GM18858 (cell line): ENCODE measurements around the gene ZMIZ1.

Experiments used
- ATAC-seq: cut with Tn5 transposase; IDR thresholded peaks from one replicate; pipeline ENCODE4 v1.9.1; 2021; ENCODE audit not compliant: unreplicated experiment

The ZMIZ1 gene

DNA sequence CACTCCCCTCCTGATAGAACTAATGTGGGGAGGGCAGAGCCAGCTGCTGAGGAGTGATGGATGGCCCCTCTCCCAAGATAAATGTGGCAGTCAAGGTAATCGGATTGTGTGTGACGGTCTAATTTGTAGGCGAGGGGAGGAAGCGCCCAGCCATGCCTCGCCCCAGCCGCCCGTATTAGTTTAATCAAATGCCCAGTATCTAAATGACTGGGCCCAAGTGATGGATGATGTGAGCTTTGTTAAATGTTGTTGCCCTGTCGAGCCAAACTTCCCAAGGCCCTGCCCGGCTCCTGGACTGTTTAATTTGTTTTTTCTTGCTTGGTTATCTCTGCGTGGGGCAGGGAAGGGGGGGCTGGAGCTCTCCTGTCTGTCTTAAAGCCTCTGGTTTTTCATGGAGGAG, 190.1 kb downstream of the ZMIZ1 start:
- ATAC-seq = no peak

DNA sequence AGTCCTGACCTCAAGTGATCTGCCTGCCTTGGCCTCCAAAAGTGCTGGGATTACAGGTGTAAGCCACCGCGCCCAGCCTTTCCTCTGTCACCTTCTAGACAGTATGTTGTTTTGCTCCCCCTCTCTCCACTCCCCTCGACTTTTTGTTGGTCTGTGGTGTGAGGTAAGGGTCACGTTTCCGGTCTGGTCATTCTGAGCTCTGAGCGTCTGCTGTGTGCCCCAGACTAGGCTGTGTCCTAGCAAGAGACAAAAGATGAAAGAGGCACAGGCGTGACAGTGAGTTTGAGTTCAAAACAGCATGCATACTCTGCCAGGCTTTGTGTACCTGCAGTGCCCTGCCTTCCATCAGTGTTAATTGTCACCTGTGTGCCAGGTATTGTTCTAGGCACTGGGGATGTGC, 191.1 kb downstream of the ZMIZ1 start:
- no peak for ATAC-seq

DNA sequence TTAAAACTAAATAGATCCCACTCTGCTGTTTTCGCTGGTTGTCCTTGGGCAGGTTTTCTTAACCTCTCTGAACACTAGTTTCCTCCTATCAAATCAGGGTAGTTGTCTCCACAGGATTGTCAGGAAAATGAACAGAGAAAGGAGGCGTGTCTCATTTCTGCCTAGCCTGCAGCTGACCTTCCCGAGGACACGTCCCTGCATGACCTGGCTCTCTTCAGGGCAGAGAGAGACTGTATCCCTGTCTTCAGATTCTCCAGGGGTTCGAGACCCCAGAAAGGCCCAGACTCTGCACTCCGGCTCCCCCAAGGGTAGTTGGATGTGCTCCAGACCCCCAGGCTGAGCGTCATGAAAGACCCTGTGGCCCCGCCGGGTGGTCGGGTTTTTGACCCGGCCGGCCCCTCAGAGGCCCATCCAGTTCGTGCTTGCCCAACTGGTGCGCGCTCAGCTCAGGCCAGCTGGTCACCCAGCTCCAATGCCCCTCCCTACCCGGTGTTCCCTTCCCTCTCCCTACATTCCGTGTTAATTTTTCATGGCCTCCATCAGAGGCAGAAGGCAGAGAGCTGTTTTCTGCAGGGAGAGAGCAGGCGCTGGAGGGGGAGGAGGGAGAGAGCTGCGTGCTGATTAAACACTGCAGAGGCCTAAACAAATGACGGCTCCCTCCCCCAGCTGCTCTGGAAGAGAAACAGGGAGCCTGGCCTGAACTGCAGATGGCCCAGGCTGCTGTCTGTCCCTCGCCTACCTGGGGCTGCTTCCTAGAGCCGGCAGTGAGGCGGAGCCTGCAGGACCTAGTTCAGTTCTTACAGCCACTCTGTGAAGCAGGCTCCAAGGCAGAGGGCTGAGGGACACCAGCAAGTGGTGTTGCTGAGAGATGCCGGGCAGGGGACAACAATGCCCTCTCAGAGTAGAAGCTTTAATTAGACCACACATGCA, 192.3 kb downstream of the ZMIZ1 start:
- no peak for ATAC-seq

DNA sequence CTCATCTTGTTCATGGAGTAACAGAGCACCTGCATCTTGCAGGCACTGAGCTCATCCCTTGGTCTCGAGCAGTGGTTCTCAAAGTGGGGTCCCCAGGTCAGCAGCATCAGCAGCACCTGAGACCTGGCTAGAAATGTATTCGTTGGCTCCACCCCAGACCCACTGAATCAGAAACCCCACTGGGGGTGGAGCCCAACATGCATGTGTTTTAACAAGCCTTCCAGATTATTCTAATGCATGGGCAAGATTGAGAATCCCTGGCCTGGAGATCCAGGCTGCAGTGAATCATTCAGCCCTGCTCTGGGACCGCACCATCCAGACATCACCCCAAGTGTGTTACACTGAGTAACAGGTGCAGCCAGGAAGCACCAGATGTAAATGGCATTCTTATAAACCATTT, 193.4 kb downstream of the ZMIZ1 start:
- no peak for ATAC-seq

DNA sequence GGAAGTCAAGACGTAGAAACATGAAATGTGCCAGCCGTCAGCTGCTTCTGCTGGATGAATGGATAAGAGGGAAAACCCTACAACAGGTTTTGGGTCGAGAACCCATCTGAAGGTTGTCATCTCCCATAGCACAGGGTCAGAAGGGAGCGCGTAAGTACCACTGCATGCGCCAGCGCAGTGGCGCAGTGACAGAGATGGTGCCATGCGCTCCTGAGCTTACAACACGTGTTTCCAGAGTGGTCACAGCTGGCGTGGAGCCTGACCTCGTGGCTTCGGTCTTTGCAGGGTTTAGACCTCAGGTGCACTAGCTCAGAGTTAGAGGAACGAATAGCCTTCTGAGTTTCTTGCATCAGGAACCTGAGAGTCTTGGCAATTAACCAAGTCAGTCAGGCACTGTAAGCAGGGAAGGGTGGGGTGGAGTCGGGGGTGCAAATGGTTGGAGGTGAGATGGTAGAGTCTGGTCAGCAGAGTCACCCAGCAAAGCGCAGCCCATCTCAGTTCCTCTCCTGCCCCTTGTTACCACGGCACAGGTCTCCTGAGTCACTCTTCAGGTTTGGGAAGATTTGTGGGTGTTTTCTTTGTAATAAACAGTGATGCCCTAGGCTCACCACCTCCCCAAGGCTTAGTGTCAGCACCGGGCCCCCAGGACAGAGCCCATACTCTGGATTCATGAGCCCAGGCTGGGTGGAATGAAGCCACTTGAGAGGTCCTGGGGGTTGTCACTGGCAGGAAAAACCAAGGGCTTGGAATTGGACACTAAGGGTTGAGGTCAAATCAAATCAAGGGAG, 194.4 kb downstream of the ZMIZ1 start:
- ATAC-seq = no peak

DNA sequence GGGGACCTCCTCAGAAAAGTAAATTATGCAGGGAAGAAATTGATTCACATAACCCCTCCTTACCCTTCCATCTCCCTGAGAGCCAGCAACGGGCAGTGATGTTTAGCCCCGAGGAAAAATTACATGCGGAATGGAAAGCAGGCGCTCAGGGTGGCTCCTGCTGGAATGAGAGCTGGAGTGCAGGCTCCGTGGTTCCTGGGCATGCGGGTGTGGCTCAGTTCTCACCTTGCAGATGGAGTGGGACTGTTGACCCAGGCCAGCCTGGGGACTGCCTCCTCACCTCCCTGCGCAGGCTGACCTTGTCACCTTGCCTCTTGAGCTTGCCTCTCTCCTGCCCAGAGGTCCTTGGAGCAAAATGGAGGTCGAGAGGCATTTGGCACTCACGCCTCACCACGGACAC, 195.2 kb downstream of the ZMIZ1 start:
- no peak for ATAC-seq

DNA sequence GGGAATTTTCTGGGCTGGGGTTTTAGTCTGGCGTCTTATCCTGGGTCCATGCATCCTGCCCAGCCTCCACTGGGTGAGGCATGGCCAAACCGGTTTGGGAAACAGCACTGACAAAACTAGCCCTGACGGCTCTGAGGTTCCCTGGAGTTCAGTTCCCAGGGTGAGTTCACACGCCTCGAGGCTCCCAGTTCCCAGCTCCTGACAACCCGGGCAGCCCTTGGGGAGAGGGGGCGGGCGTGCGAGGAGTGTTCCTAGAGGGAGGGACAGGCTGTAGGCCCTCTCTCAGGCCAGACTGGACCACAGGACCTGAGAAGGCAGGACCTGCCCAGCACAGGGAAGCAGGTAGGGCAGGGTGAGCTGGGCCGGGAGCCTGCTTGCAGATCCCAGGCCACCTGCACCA, 196.2 kb downstream of the ZMIZ1 start:
- ATAC-seq = no peak

DNA sequence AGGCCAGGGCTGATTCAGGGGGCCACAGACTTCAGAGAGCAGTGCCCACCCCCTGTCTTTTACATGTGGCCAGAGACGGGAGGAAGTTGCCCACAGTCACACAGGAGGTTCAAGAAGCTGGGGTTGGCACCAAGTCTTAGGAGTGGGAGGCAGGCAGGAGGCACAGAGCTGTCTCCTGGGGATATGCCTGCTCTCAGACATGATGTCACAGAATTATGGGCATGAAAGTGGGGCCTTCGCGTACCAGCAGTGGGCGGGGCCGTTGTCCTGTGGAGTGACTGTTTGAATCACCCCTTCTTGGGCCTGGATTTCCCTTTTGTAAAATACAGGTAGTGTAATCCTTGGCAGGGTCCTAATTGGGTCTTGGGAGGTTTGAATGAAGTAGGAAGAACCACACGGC, 197.3 kb downstream of the ZMIZ1 start:
- peak; percentile 19 for ATAC-seq

DNA sequence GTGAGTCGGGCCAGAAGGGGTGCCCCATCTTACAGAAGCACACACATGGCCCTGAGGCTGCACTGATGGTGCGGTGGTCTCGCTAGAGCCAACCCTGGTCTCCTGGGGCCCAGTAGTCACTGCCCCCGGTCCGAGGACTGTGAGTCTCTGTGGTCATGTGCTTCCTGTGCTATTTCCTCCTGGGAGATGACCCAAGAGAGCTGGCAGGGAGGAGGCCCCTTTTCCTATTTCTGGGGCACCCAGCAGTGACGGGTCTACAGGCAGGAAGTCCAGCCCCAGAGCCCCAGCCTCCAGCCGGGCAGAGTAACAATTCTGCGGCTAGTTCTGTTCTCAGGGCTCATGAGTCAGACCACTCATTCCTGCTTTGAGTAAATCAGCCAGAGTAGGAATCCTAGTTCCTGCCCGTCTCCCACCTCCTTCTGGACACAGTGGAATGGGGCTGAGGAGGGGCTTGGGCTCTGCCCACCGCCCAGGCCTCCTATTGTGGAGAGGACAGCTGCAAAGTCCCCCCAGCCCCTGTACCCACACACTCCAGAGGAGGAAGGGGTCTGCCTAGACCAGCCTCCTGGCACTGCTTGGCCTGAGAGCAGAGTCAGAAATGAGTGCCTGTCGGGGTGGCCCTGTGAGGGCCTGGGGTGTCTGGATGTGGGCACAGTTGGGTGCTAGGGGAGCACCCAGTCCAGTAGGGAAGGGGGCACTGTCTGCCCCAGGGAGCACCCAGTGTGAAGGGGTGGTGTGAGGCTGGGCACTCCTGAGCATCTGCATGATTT, 198.0 kb downstream of the ZMIZ1 start:
- peak; percentile 80 for ATAC-seq

DNA sequence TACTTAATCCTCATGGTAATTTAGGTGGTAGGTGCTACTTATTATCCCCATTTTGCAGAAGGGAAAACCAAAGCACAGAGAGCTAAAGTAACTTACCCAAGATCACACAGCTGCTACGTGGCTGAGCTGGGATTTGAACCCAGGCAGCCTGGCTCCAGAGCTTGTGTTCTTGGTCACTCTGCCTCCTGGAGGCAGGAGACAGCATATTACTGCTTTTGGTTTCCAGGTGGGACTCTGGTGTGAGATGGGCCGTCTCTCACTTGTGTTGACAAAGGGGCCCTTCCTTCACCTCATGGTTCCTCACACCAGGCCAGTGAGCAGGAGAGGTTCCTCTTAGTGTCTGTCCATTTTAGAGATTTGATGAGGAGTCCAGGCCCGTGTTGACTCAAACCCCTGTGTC, 198.7 kb downstream of the ZMIZ1 start:
- ATAC-seq = no peak

DNA sequence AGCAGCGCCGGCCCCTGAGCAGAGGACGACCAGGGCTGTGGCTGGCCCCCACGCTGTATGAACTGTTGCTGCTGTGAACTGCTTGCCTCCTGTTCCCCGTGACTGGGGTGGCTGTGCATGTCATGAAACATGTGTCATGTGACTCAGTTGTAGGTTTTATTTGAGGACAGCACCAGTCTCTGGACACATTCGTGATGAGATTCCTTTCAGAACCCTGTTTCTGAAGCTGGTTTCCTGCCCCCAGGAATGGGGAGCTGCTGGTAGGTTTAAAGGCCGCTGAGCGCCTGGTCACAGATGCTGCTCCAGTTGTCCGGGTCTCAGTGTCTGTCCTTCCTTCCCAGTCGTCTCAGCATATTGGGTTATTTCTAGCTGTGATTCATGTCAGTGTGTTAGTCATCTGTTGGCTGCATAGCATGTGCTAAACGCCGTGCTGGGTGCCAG, 199.4 kb downstream of the ZMIZ1 start:
- no peak for ATAC-seq

DNA sequence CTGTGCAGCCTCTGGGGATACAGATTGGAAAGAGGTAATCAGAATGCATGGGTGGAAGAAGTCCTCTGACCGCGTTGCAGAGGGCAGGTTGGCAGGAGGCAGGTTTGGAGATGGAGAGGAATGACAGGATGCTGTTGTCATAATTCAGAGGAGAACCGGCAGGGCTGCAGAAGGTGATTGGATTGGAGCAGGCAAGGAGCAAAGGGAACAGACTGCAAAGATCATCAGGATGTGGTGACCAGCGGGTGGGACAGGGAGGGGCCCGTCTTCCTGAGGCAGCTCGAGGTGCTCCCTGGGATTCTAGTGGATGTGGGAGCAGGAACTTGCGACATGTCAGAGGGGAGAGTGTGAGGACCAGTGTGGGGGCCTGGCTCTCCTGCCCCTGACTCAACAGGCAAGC, 200.0 kb downstream of the ZMIZ1 start:
- ATAC-seq = no peak

DNA sequence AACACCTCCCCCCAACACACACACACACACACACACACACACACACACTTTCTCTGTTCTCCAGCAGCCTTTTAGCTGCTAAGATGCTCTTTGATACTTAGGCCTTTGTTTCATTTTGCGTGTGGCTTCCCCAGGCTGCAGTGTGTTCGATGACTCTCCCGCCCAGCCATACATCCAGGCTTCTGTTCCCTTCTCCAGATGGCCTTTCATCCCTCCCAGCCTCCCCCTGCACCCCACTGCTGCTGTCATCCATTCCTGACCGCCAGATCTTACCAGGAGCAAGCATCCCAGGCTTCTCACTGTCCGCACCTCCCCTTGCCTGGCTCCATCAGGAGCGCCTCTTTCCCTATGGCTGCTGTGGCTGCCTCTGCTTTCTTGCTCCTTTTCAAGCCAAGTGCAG, 200.7 kb downstream of the ZMIZ1 start:
- no peak for ATAC-seq

DNA sequence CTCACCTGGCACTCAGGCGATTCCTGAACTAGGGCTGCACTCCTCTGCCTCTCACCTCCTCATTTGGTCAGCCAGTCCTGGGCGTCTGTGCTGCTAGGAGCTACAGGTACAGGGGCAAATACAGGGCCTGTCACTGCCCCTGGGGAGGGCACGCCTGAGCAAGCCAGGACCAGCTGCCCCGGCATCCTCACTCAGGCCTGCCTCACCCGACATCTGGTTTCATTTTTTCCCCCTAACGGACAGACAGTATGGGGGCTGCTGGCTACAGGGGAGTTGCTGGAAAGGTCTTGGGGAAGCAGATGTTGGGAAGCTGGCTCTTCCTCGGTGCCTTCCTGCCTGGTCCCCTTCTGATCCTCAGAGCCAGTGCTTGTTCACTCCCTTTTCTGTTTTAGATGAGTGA, 201.2 kb downstream of the ZMIZ1 start:
- no peak for ATAC-seq

DNA sequence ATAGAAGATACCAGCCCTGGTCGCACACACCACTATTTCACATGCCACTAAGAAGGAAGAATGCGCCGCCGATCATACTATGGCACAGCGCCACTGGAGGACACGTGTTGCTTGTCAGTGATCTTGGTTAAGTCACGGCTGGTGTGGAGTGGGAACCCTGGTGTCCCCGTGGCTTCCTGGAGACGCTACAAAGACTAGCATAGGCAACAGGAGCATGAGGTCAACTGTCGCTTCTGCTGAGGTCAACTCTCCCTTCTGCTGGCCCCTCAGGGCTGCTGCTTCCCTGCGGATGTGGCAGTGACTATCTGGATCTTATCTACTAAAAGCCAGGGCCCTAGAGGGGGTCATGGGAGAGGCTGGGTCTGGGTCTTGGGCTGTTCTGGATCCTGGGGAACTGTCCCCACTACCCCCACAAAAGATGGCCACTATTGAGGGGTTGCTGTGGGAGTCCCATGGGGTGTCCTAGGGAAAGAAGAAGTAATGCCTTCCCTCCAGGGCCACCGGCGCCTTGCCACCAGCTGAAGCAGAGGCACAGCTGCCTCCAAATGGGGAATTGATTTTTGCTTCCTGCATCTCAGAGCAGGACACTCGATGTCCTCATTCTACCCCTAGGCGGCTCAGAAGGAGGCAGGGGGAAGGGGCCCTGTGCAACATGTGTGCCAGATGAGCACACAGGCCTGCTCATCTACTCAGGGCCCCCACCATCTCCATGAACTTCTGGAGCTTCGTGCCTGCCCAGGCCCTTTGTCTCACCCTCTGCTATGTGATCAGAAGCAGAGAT, 201.9 kb downstream of the ZMIZ1 start:
- ATAC-seq = no peak

DNA sequence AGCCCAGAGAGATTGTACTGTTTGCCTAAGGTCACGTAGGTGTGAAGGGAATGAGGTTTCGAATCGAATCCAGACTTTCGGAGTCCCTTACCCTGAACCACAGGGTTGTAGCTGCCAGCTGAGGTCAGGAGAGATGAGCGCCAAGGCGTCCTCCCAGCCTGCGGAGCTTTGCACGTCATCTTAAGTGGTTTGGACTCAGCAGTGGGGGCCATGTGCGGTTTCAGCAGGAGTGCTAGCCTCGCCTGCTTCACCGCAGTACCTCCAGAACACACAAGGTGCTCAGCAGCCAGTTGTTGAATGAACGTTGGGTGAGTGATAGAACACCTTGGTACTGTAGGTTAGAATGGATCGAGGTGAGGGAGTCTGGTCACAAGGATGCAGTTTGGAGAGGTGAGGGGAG, 203.6 kb downstream of the ZMIZ1 start:
- ATAC-seq = no peak

DNA sequence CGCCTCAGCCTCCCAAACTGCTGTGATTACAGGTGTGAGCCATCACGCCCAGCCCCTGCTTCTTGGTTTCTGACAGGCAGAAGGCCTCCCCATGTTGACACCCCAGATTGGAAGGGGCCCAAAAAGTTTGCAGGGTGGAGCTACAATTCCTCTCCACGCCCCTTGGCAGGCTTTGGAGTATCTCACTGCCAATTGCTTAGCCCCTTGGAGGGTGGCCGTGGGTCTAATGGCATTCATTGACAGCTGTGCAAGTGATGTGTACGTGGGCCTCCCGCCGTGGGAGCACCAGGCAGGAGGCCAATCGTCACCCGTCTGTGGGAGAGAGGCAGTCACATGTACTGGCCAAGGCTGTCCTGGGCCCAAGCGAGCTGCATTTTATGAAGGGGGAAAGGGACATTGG, 204.8 kb downstream of the ZMIZ1 start:
- ATAC-seq = no peak

DNA sequence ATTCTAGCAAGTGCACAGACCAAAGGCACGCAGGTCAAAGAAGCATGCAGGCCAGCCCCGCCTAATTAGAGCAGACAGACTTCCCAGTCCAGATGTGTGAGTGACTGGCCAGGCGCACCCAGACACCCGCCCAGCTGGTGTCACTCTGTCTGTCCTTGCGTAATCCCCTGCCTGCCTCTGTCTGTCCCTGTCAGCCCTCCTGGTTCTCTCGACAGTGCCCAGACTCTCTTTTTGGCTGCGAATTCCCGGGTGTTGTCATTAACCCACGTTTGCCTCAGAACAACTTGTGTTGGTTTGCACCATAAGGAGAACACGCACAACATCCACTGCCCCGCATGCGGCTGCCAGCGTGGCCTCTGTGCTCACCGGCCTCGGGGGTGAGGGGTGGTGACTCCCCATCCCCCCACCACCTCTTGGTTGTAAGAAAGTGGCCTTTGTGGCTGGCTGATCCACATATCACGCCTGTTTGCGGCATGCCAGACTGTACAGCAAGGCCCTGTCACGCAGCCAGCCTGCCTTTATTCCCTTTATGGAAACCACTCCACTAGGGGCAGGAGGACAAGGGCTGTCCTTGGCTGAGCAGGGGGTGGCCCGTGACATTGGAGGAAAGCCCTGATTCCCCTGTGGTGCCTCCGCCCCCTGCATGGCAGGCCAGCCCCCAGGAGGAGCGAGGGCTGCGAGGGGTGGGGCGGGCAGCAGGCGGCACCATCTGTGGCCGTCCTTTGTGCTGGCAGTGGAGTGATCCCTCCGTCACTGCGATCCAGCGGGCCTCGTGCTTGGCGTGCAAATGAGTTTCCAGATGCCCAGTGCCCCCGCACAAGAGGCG, 205.7 kb downstream of the ZMIZ1 start:
- no peak for ATAC-seq

DNA sequence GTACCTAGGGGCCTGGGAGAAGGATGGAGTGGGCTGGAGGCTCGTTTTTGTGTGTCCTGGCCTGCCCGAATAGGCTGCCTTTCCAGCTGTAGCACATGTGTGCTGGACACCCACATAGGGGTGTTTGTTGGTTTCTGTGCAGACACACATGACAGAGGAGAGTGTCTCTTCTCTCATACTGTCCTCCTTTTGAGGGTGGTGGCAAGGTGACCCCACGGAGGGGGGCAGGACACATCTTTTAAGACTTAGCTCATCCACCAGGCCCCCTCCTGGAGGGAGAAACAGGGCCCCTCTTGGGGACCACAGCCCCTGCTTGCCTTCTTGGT, 206.3 kb downstream of the ZMIZ1 start:
- ATAC-seq = no peak

DNA sequence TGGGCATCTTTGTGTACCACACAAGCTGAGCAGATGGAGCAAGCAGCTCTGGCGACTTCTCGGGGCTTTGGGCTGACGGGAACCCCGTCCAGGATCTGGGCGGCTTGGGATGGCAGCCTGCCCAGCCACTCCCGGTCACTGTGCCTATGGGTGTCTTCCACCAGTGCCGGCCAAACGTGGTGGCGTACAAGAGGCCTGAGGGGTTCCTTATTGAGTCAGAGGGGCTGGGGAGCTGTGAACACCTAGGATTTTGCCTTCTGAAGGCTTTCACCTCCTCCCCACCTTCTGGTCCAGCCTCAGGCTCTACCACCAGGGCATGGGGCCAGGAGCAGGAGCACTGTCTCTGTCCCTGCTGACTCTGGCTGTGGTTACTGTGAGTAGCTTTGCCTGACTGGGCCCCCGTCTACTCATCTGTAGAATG, 206.7 kb downstream of the ZMIZ1 start:
- ATAC-seq = no peak
